Gastrocnemius medialis (tissue), 4 donors: ENCODE results near the gene FBRSL1. TPM values are rescaled to one million over a fixed set of nuclear protein-coding genes. Genes with fewer than 3 reads are reported as not detected.
A peak's percentile ranks its signal among the peaks of the same experiment; 100 is the strongest.

Source experiments
- ATAC-seq, 2 donors: fragments of 150-250 bp; one replicate each; pipeline ENCODE4 v1.9.1; 2016
- DNase-seq, 2 donors: peaks; one replicate each; pipeline ENCODE4 v3.0.0-alpha.2; 2019
- H3K27ac ChIP-seq, 4 donors: fragments of 200-600 bp; sonication (generic); 1 replicate in 1 of 4; 2 replicates in 3 of 4; pipeline ENCODE4 v1.5.1; 2016 to 2018; ENCODE audit warnings: mild to moderate bottlenecking in 2 of 4, moderate library complexity in 1 of 4
- H3K27me3 ChIP-seq, 3 donors: fragments of 200-600 bp; sonication (generic) in 2 of 3; 1 replicate in 1 of 3; 2 replicates in 2 of 3; pipeline versions ENCODE4 v1.5.1 to v1.6.0; 2016 to 2019; ENCODE audit warnings: mild to moderate bottlenecking in 1 of 3, moderate library complexity in 1 of 3
- H3K36me3 ChIP-seq, 2 donors: fragments of 200-600 bp; sonication (generic) in 1 of 2; one replicate each; pipeline ENCODE4 v1.5.1; 2017 to 2018
- H3K4me1 ChIP-seq, 2 donors: fragments of 200-600 bp; sonication (generic) in 1 of 2; one replicate each; pipeline ENCODE4 v1.5.1; 2016 to 2017; ENCODE audit warnings: mild to moderate bottlenecking in 2 of 2
- H3K4me3 ChIP-seq, 4 donors: fragments of 200-600 bp; sonication (generic) in 3 of 4; 1 replicate in 1 of 4; 2 replicates in 3 of 4; pipeline ENCODE4 v1.5.1; 2016 to 2019; ENCODE audit warnings: mild to moderate bottlenecking in 2 of 4
- H3K9me3 ChIP-seq, 3 donors: fragments of 200-600 bp; sonication (generic) in 2 of 3; 1 replicate in 1 of 3; 2 replicates in 2 of 3; pipeline ENCODE4 v1.5.1; 2016 to 2019
- CTCF ChIP-seq, 5 experiments: fragments of 450-650 bp in 3 of 5; fragments of 200-600 bp in 2 of 5; sonication (generic) in 2 of 5; IDR thresholded peaks in 4 of 5; conservative IDR thresholded peaks in 1 of 5; 1 replicate in 4 of 5; 2 replicates in 1 of 5; pipeline ENCODE4 v1.5.1; 2016 to 2019; ENCODE audit warnings: antibody characterized with exemption in 5 of 5, mild to moderate bottlenecking in 3 of 5, moderate library complexity in 3 of 5
- POLR2A ChIP-seq, 2 donors: fragments of 450-650 bp; IDR thresholded peaks; one replicate each; pipeline ENCODE4 v1.6.1; 2017; ENCODE audit warnings: antibody characterized with exemption in 2 of 2, mild to moderate bottlenecking in 2 of 2, moderate library complexity in 2 of 2
- in situ Hi-C, 4 donors: fragments of 200-750 bp; cut with MboI; loops; one replicate each; pipeline versions ENCODE4 v1.15.0 to v1.8.0; 2017; ENCODE audit warnings: low sequenced_read_pairs in 4 of 4
- intact Hi-C: fragments of 100-400 bp; cut with DNase I; formaldehyde crosslinking; loops from one replicate; pipeline ENCODE4 v1.15.1; 2023; ENCODE audit warnings: low total_unique reads
- total RNA-seq, 4 donors: library from RNA; depleted of rRNA; stranded (reverse); fragments of >200 nt; gene quantifications; one replicate each; pipeline versions ENCODE4 v1.1.0 to v1.2.3, GENCODE V29; 2016

Gene FBRSL1
- total RNA-seq, 4 donors from 2014 or later, result 8.4 to 29.4 (median 22.8) TPM

- H3K27me3 ChIP-seq, result no peaks in the 10 kb centered on the region
- H3K9me3 ChIP-seq, result no peaks in the 10 kb centered on the region
- intact Hi-C loops, result no loop called here
- ATAC-seq (no peak), DNase-seq (no peak)
- no peaks in the 10 kb centered on the region for H3K4me1 ChIP-seq
- TF ChIP-seq POLR2A (IDR thresholded peaks at IDR 0.05), result no peak
- no peak for TF ChIP-seq CTCF (IDR thresholded peaks at IDR 0.05 in 4 of 5, conservative IDR thresholded peaks at IDR 0.05 in 1 of 5)
- in situ Hi-C loops, result loop anchor here in 2 of 4 donors (10.0 to 25.0 kb wide), 2 partner anchors 109 to 121 kb away; no protein-coding TSS in a partner anchor
- no peak overlapping the region for H3K27ac ChIP-seq
- H3K36me3 ChIP-seq, result no peaks in the 10 kb centered on the region
- no peak overlapping the region for H3K4me3 ChIP-seq
Measured at GRCh38 chr12:132533584-132533958, 43.6 kb downstream of the FBRSL1 start.

GRCh38 chr12:132534076-132534475 lies 44.1 kb downstream of the FBRSL1 start:
- TF ChIP-seq CTCF (IDR thresholded peaks at IDR 0.05 in 4 of 5, conservative IDR thresholded peaks at IDR 0.05 in 1 of 5) (no peak), POLR2A (IDR thresholded peaks at IDR 0.05) (no peak)
- H3K27me3 ChIP-seq, result no peaks in the 10 kb centered on the region
- no peaks in the 10 kb centered on the region for H3K36me3 ChIP-seq
- DNase-seq (no peak), ATAC-seq (no peak)
- no peak overlapping the region for H3K27ac ChIP-seq
- H3K4me3 ChIP-seq, result no peak overlapping the region
- in situ Hi-C loops, result loop anchor here in 2 of 4 donors (10.0 to 25.0 kb wide), 2 partner anchors 109 to 122 kb away; no protein-coding TSS in a partner anchor
- no peaks in the 10 kb centered on the region for H3K4me1 ChIP-seq
- intact Hi-C loops, result no loop called here
- no peaks in the 10 kb centered on the region for H3K9me3 ChIP-seq

GRCh38 chr12:132535019-132535418 lies 45.1 kb downstream of the FBRSL1 start:
- Histone ChIP-seq H3K4me1 (no peaks in the 10 kb centered on the region), H3K4me3 (no peak overlapping the region), H3K27me3 (no peaks in the 10 kb centered on the region), H3K9me3 (no peaks in the 10 kb centered on the region), H3K36me3 (no peaks in the 10 kb centered on the region), H3K27ac (no peak overlapping the region)
- TF ChIP-seq POLR2A (IDR thresholded peaks at IDR 0.05), result no peak
- no peak for TF ChIP-seq CTCF (IDR thresholded peaks at IDR 0.05 in 4 of 5, conservative IDR thresholded peaks at IDR 0.05 in 1 of 5)
- DNase-seq (no peak), ATAC-seq (no peak)
- in situ Hi-C loops, result loop anchor here in 2 of 4 donors (10.0 to 25.0 kb wide), 2 partner anchors 110 to 123 kb away; no protein-coding TSS in a partner anchor
- intact Hi-C loops, result no loop called here

- Histone ChIP-seq H3K4me3 (no peak overlapping the region), H3K4me1 (no peaks in the 10 kb centered on the region), H3K27ac (no peak overlapping the region), H3K9me3 (no peaks in the 10 kb centered on the region), H3K36me3 (no peaks in the 10 kb centered on the region), H3K27me3 (no peaks in the 10 kb centered on the region)
- no peak for DNase-seq
- TF ChIP-seq POLR2A (IDR thresholded peaks at IDR 0.05) (no peak), CTCF (IDR thresholded peaks at IDR 0.05 in 4 of 5, conservative IDR thresholded peaks at IDR 0.05 in 1 of 5) (no peak)
- in situ Hi-C loops (loop anchor here in 2 of 4 donors (10.0 to 25.0 kb wide), 2 partner anchors 111 to 124 kb away; no protein-coding TSS in a partner anchor), intact Hi-C loops (no loop called here)
- ATAC-seq, result peak in 1 of 2 donors; percentile 9
Measured at GRCh38 chr12:132536102-132536876, 46.3 kb downstream of the FBRSL1 start.
